ENCODE measurements around the gene CPSF3. TPM values are rescaled to one million over a fixed set of nuclear protein-coding genes. Genes with fewer than 3 reads are reported as not detected.

The CPSF3 gene
- total and polyA plus RNA-seq, 2 of the 13 experiments (the other 11 are each of a cell fraction or from before 2014, with no cell fraction given): 19.8 to 93.0 TPM

- TF ChIP-seq, protein P1, sequence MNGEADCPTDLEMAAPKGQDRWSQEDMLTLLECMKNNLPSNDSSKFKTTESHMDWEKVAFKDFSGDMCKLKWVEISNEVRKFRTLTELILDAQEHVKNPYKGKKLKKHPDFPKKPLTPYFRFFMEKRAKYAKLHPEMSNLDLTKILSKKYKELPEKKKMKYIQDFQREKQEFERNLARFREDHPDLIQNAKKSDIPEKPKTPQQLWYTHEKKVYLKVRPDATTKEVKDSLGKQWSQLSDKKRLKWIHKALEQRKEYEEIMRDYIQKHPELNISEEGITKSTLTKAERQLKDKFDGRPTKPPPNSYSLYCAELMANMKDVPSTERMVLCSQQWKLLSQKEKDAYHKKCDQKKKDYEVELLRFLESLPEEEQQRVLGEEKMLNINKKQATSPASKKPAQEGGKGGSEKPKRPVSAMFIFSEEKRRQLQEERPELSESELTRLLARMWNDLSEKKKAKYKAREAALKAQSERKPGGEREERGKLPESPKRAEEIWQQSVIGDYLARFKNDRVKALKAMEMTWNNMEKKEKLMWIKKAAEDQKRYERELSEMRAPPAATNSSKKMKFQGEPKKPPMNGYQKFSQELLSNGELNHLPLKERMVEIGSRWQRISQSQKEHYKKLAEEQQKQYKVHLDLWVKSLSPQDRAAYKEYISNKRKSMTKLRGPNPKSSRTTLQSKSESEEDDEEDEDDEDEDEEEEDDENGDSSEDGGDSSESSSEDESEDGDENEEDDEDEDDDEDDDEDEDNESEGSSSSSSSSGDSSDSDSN (CRISPR knock-in tag; IDR thresholded peaks at IDR 0.05): peak; percentile 70; the same call in 1 of the 2 replicates
- TF ChIP-seq, protein P2, sequence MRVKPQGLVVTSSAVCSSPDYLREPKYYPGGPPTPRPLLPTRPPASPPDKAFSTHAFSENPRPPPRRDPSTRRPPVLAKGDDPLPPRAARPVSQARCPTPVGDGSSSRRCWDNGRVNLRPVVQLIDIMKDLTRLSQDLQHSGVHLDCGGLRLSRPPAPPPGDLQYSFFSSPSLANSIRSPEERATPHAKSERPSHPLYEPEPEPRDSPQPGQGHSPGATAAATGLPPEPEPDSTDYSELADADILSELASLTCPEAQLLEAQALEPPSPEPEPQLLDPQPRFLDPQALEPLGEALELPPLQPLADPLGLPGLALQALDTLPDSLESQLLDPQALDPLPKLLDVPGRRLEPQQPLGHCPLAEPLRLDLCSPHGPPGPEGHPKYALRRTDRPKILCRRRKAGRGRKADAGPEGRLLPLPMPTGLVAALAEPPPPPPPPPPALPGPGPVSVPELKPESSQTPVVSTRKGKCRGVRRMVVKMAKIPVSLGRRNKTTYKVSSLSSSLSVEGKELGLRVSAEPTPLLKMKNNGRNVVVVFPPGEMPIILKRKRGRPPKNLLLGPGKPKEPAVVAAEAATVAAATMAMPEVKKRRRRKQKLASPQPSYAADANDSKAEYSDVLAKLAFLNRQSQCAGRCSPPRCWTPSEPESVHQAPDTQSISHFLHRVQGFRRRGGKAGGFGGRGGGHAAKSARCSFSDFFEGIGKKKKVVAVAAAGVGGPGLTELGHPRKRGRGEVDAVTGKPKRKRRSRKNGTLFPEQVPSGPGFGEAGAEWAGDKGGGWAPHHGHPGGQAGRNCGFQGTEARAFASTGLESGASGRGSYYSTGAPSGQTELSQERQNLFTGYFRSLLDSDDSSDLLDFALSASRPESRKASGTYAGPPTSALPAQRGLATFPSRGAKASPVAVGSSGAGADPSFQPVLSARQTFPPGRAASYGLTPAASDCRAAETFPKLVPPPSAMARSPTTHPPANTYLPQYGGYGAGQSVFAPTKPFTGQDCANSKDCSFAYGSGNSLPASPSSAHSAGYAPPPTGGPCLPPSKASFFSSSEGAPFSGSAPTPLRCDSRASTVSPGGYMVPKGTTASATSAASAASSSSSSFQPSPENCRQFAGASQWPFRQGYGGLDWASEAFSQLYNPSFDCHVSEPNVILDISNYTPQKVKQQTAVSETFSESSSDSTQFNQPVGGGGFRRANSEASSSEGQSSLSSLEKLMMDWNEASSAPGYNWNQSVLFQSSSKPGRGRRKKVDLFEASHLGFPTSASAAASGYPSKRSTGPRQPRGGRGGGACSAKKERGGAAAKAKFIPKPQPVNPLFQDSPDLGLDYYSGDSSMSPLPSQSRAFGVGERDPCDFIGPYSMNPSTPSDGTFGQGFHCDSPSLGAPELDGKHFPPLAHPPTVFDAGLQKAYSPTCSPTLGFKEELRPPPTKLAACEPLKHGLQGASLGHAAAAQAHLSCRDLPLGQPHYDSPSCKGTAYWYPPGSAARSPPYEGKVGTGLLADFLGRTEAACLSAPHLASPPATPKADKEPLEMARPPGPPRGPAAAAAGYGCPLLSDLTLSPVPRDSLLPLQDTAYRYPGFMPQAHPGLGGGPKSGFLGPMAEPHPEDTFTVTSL (CRISPR knock-in tag; IDR thresholded peaks at IDR 0.05; ENCODE audit: borderline replicate concordance): no peak
- TF ChIP-seq SNAI1 (CRISPR knock-in tag; IDR thresholded peaks at IDR 0.05; ENCODE audit: borderline replicate concordance): no peak
- TF ChIP-seq ZNF841 (CRISPR knock-in tag; IDR thresholded peaks at IDR 0.05; ENCODE audit: borderline replicate concordance): no peak
- peak; percentile 36; the same call in 1 of the 2 replicates for TF ChIP-seq KDM5B (CRISPR knock-in tag; IDR thresholded peaks at IDR 0.05; ENCODE audit: borderline replicate concordance)
- TF ChIP-seq POLR2A (IDR thresholded peaks at IDR 0.05; ENCODE audit: insufficient read depth in 1 of 2, low read depth in 2 of 2, low read length in 2 of 2): peak in 1 of 2 experiments; percentile 51; a peak in 2 of 4 replicates
- no peak for TF ChIP-seq RARG (CRISPR knock-in tag; IDR thresholded peaks at IDR 0.05; ENCODE audit: low read depth)
- TF ChIP-seq, protein P3, sequence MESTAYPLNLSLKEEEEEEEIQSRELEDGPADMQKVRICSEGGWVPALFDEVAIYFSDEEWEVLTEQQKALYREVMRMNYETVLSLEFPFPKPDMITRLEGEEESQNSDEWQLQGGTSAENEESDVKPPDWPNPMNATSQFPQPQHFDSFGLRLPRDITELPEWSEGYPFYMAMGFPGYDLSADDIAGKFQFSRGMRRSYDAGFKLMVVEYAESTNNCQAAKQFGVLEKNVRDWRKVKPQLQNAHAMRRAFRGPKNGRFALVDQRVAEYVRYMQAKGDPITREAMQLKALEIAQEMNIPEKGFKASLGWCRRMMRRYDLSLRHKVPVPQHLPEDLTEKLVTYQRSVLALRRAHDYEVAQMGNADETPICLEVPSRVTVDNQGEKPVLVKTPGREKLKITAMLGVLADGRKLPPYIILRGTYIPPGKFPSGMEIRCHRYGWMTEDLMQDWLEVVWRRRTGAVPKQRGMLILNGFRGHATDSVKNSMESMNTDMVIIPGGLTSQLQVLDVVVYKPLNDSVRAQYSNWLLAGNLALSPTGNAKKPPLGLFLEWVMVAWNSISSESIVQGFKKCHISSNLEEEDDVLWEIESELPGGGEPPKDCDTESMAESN (CRISPR knock-in tag; conservative IDR thresholded peaks at IDR 0.05): peak; percentile 30; the same call in 1 of the 2 replicates
- TF ChIP-seq GPN1 (CRISPR knock-in tag; IDR thresholded peaks at IDR 0.05; ENCODE audit: borderline replicate concordance): no peak
- peak; percentile 80; the same call in 1 of the 2 replicates for TF ChIP-seq ZIK1 (CRISPR knock-in tag; IDR thresholded peaks at IDR 0.05; ENCODE audit: borderline replicate concordance, low read depth)
- no peak for TF ChIP-seq BCLAF1 (IDR thresholded peaks at IDR 0.05)
- TF ChIP-seq ZNF713 (CRISPR knock-in tag; IDR thresholded peaks at IDR 0.05): no peak
- TF ChIP-seq IRX3 (CRISPR knock-in tag; IDR thresholded peaks at IDR 0.05; ENCODE audit: borderline replicate concordance, low read depth): no peak
Measured at GRCh38 chr2:9474361-9475057, 51.1 kb downstream of the CPSF3 start, which contains the start of gene IAH1 (continued).
